Activated CD4-positive, alpha-beta T cell treated with anti-CD3 and anti-CD28 coated beads for 24 hours (primary cell): ENCODE data around the gene KLHL35.

ENCODE experiments used
- DNase-seq, 2 donors: peaks; one replicate each; pipeline ENCODE4 v3.0.0-alpha.2; 2020; ENCODE audit warnings: low read depth in 2 of 2

KLHL35 gene

GRCh38 chr11:75468534-75469340 lies 35.7 kb upstream of the KLHL35 start:
- DNase-seq = no peak

- no peak for DNase-seq
These were observed 34.9 kb upstream of the KLHL35 start for GRCh38 chr11:75467881-75468280.

- DNase-seq = no peak
These were observed 34.3 kb upstream of the KLHL35 start for GRCh38 chr11:75467311-75467710.

GRCh38 chr11:75465701-75466531 lies 32.9 kb upstream of the KLHL35 start:
- no peak for DNase-seq

GRCh38 chr11:75463106-75463774 lies 30.2 kb upstream of the KLHL35 start:
- no peak for DNase-seq

GRCh38 chr11:75462117-75462653 lies 29.2 kb upstream of the KLHL35 start:
- no peak for DNase-seq

GRCh38 chr11:75461151-75461550 lies 28.1 kb upstream of the KLHL35 start:
- DNase-seq = no peak

GRCh38 chr11:75456596-75457183 lies 23.7 kb upstream of the KLHL35 start:
- DNase-seq = no peak

- DNase-seq = no peak
These were observed 22.0 kb upstream of the KLHL35 start for GRCh38 chr11:75454987-75455386.

GRCh38 chr11:75453916-75454655 lies 21.1 kb upstream of the KLHL35 start:
- DNase-seq = no peak

- DNase-seq = peak; percentile 25 to 29
These were observed 18.1 kb upstream of the KLHL35 start for GRCh38 chr11:75450826-75451821.

GRCh38 chr11:75450236-75450635 lies 17.2 kb upstream of the KLHL35 start:
- no peak for DNase-seq

GRCh38 chr11:75449776-75450175 lies 16.8 kb upstream of the KLHL35 start:
- DNase-seq = no peak

- no peak for DNase-seq
These were observed 16.3 kb upstream of the KLHL35 start for GRCh38 chr11:75449271-75449670.

- no peak for DNase-seq
These were observed 14.4 kb upstream of the KLHL35 start for GRCh38 chr11:75447415-75447814.

- peak; percentile 65 to 71 for DNase-seq
These were observed 12.4 kb upstream of the KLHL35 start for GRCh38 chr11:75445315-75445953.

GRCh38 chr11:75443043-75443442 lies 10.0 kb upstream of the KLHL35 start:
- DNase-seq = no peak

GRCh38 chr11:75442161-75442885 lies 9.3 kb upstream of the KLHL35 start:
- DNase-seq = no peak

- DNase-seq = no peak
These were observed 8.8 kb upstream of the KLHL35 start for GRCh38 chr11:75441804-75442132.
